SU-DHL-6 (cell line): ENCODE results near the gene KCNH8.

ENCODE experiments used
- EZH2phosphoT487 ChIP-seq: fragments of 200-600 bp; sonication (generic), shearing (Covaris generic); conservative IDR thresholded peaks from 2 replicates; pipeline ENCODE4 v1.6.1; 2018; ENCODE audit warnings: mild to moderate bottlenecking, antibody characterized with exemption, low read length, moderate library complexity, mixed read lengths
- TF ChIP-seq, protein P1 (sequence below): fragments of 200-600 bp; sonication (generic); IDR thresholded peaks from one replicate; pipeline ENCODE4 v1.5.1; 2017; ENCODE audit warnings: antibody characterized with exemption, mild to moderate bottlenecking, low read length, moderate library complexity; ENCODE audit not compliant: insufficient read depth, poor library complexity, severe bottlenecking

DNA sequence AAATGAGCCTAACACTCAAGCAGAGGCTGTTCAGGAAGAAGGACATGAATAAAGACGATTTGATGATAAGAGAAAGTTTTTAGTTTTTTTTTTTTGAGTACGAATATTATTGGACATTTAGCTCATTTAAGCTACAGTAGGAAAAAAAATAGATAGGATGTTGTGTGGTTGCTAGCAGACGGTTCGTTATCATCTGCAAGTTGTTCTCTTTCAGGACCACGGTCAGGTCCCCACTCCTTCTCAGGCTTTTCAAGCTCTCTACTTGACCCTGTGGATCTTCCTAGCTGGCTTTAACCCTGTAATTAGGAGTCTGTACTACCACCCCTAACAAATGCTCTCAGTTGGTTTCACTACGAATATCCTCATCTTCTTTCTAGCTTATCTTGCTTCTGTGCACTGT is 1.1 kb downstream of the KCNH8 start:
- TF ChIP-seq, protein P1, sequence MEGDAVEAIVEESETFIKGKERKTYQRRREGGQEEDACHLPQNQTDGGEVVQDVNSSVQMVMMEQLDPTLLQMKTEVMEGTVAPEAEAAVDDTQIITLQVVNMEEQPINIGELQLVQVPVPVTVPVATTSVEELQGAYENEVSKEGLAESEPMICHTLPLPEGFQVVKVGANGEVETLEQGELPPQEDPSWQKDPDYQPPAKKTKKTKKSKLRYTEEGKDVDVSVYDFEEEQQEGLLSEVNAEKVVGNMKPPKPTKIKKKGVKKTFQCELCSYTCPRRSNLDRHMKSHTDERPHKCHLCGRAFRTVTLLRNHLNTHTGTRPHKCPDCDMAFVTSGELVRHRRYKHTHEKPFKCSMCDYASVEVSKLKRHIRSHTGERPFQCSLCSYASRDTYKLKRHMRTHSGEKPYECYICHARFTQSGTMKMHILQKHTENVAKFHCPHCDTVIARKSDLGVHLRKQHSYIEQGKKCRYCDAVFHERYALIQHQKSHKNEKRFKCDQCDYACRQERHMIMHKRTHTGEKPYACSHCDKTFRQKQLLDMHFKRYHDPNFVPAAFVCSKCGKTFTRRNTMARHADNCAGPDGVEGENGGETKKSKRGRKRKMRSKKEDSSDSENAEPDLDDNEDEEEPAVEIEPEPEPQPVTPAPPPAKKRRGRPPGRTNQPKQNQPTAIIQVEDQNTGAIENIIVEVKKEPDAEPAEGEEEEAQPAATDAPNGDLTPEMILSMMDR, result no peak
- TF ChIP-seq EZH2phosphoT487, result no peak
